NCI-H187 treated with DMSO at 0.1 percent for 48 hours (cell line): Measurements from ENCODE around the gene LRRC74A.
"Not testable (repeated sequence)": the region's sequence is repeated elsewhere in the genome, so short reads cannot be mapped to it uniquely, and the experiment has no call there.

ENCODE experiments used
- DNase-seq: peaks from one replicate; lab custom pipeline; 2025; lab: John Stamatoyannopoulos, UW

LRRC74A gene

GRCh38 chr14:76891391-76891790 is 65.2 kb downstream of the LRRC74A start:
- no peak for DNase-seq

GRCh38 chr14:76894308-76894707 is 68.1 kb downstream of the LRRC74A start:
- DNase-seq: no peak

GRCh38 chr14:76898006-76898405 is 71.8 kb downstream of the LRRC74A start:
- not testable (repeated sequence) for DNase-seq

- DNase-seq: no peak
These were observed 74.5 kb downstream of the LRRC74A start for GRCh38 chr14:76900682-76901081.

GRCh38 chr14:76901171-76902055 is 75.2 kb downstream of the LRRC74A start:
- no peak for DNase-seq

GRCh38 chr14:76902591-76902990 is 76.4 kb downstream of the LRRC74A start:
- DNase-seq: no peak

GRCh38 chr14:76904100-76904739 is 78.0 kb downstream of the LRRC74A start:
- DNase-seq: no peak

GRCh38 chr14:76904740-76905569 is 78.7 kb downstream of the LRRC74A start:
- peak; percentile 63 for DNase-seq

- DNase-seq: no peak
These were observed 82.6 kb downstream of the LRRC74A start for GRCh38 chr14:76908834-76909233.

GRCh38 chr14:76909266-76909665 is 83.1 kb downstream of the LRRC74A start:
- no peak for DNase-seq

GRCh38 chr14:76910371-76910890 is 84.2 kb downstream of the LRRC74A start:
- DNase-seq: no peak

- no peak for DNase-seq
These were observed 85.3 kb downstream of the LRRC74A start for GRCh38 chr14:76911473-76911872.

- not testable (repeated sequence) for DNase-seq
These were observed 88.4 kb downstream of the LRRC74A start for GRCh38 chr14:76914533-76915081.

GRCh38 chr14:76916040-76916715 is 90.0 kb downstream of the LRRC74A start:
- DNase-seq: no peak

- peak; percentile 38 for DNase-seq
These were observed 91.0 kb downstream of the LRRC74A start for GRCh38 chr14:76917158-76917596.

GRCh38 chr14:76917745-76918255 is 91.6 kb downstream of the LRRC74A start:
- DNase-seq: peak; percentile 91

GRCh38 chr14:76918256-76918781 is 92.1 kb downstream of the LRRC74A start:
- DNase-seq: no peak

- no peak for DNase-seq
These were observed 92.7 kb downstream of the LRRC74A start for GRCh38 chr14:76918782-76919394.
